PC-9 (cell line): ENCODE measurements around the gene RCN1. TPM values are rescaled to one million over a fixed set of nuclear protein-coding genes. Genes with fewer than 3 reads are reported as not detected.

ENCODE experiments used
- BruUV-seq: library from RNA; stranded (reverse); fragments of 400-500 nt; replicated peaks from 2 replicates; lab custom pipeline; 2021; lab: Mats Ljungman, UMichigan
- CTCF ChIA-PET: fragments of 300-600 bp; sonication (Branson Sonifier 250); formaldehyde crosslinking; loops from one replicate; lab custom pipeline; 2022; ENCODE audit warnings: antibody characterized with exemption; lab: Charles Lee
- POLR2A ChIA-PET: fragments of 300-600 bp; sonication (Branson Sonifier 250); formaldehyde crosslinking; loops from one replicate; lab custom pipeline; 2022; ENCODE audit warnings: antibody characterized with exemption; ENCODE audit not compliant: unreplicated experiment; lab: Charles Lee
- DNase-seq, 2 experiments: peaks; one replicate each; pipeline versions ENCODE4 v3.0.0 to v3.0.0-alpha.2; 2015 to 2022; ENCODE audit warnings: mixed read lengths in 1 of 2
- H2AFZ ChIP-seq: fragments of 200-600 bp; sonication (generic); 2 replicates; pipeline ENCODE4 v1.8.1; 2017; ENCODE audit warnings: antibody characterized with exemption
- H3F3A ChIP-seq: fragments of 200-600 bp; sonication (generic); 2 replicates; pipeline ENCODE4 v1.8.1; 2017; ENCODE audit warnings: antibody characterized with exemption, mild to moderate bottlenecking, low read depth; ENCODE audit not compliant: insufficient read depth
- H3K27ac ChIP-seq: fragments of 200-600 bp; sonication (generic); 2 replicates; pipeline ENCODE4 v1.6.1; 2016; ENCODE audit warnings: mixed run types
- H3K27me3 ChIP-seq: fragments of 200-600 bp; sonication (generic); 2 replicates; pipeline ENCODE4 v1.6.1; 2016; ENCODE audit warnings: low read depth, mixed run types; ENCODE audit not compliant: insufficient read depth
- H3K36me3 ChIP-seq: fragments of 200-600 bp; sonication (generic); 2 replicates; pipeline ENCODE4 v1.6.1; 2016; ENCODE audit warnings: low read depth, mixed run types
- H3K4me1 ChIP-seq: fragments of 200-600 bp; sonication (generic); replicated peaks from 2 replicates; pipeline ENCODE4 v1.6.1; 2016; ENCODE audit warnings: mixed run types; ENCODE audit not compliant: insufficient read depth
- H3K4me2 ChIP-seq: fragments of 200-600 bp; sonication (generic); 2 replicates; pipeline ENCODE4 v1.6.1; 2017; ENCODE audit warnings: mixed run types
- H3K4me3 ChIP-seq: fragments of 200-600 bp; sonication (generic); 2 replicates; pipeline ENCODE4 v1.6.1; 2016; ENCODE audit warnings: mixed run types
- H3K79me2 ChIP-seq: fragments of 200-600 bp; sonication (generic); 2 replicates; pipeline ENCODE4 v1.6.1; 2017; ENCODE audit warnings: low read depth, mixed run types
- H3K9me2 ChIP-seq: fragments of 200-600 bp; sonication (generic); 2 replicates; pipeline ENCODE4 v1.8.1; 2017; ENCODE audit warnings: mild to moderate bottlenecking; ENCODE audit not compliant: insufficient read depth
- H3K9me3 ChIP-seq: fragments of 200-600 bp; sonication (generic); 2 replicates; pipeline ENCODE4 v1.8.1; 2016; ENCODE audit warnings: low read depth; ENCODE audit not compliant: insufficient read depth
- H4K20me1 ChIP-seq: fragments of 200-600 bp; sonication (generic); 2 replicates; pipeline ENCODE4 v1.8.1; 2017; ENCODE audit not compliant: insufficient read depth
- EZH2 ChIP-seq: fragments of 200-600 bp; sonication (generic); IDR thresholded peaks from 2 replicates; pipeline ENCODE4 v1.8.0; 2017; ENCODE audit warnings: antibody characterized with exemption, low read depth
- intact Hi-C: fragments of 100-400 bp; cut with micrococcal nuclease; formaldehyde crosslinking; loops from one replicate; pipeline ENCODE4 v1.10.0; 2022; ENCODE audit not compliant: unreplicated experiment
- total RNA-seq: library from RNA; stranded (reverse); gene quantifications from 2 replicates; pipeline ENCODE4 v1.2.3, GENCODE V29; 2021
- TF ChIP-seq, protein P1 (sequence below): fragments of 200-600 bp; sonication (generic); conservative IDR thresholded peaks from 2 replicates; pipeline ENCODE4 v1.6.1; 2017; ENCODE audit warnings: mixed run types, antibody characterized with exemption, mild to moderate bottlenecking, moderate library complexity

Gene RCN1
- total RNA-seq, 1 experiment from 2014 or later: 206 TPM

DNA sequence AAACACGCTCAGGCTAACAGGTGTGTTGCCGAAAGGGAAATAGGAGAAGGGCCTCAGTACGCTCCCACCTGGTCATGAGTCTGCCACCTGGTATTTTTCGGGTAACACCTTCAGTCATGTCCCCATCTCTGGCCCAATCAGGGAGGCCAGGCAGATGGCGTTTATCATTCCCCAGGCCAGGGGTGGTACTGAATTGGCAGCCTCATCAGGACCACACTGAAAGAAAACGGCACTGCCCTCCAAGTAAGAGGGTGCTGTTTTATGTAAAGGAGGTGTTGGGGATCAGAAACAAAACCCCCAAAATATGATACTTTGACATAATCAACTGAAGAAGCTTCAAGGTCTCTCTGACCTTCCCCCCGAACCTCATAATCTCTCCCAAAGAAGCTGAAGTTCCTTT, 58.9 kb downstream of the RCN1 start:
- Histone ChIP-seq H2AFZ (no peak overlapping the region), H3K27me3 (no peaks in the 10 kb centered on the region), H3K4me3 (no peak overlapping the region), H3K79me2 (no peaks in the 10 kb centered on the region), H4K20me1 (no peaks in the 10 kb centered on the region), H3K36me3 (no peaks in the 10 kb centered on the region), H3F3A (no peaks in the 10 kb centered on the region), H3K4me1 (no peaks in the 10 kb centered on the region), H3K9me3 (0 out of 2 replicates have a peak, but pooled peaks cover 2% of the 10 kb centered on the region), H3K9me2 (no peaks in the 10 kb centered on the region), H3K27ac (no peak overlapping the region), H3K4me2 (no peak overlapping the region)
- BruUV-seq: no TSS peak
- TF ChIP-seq, protein P1, sequence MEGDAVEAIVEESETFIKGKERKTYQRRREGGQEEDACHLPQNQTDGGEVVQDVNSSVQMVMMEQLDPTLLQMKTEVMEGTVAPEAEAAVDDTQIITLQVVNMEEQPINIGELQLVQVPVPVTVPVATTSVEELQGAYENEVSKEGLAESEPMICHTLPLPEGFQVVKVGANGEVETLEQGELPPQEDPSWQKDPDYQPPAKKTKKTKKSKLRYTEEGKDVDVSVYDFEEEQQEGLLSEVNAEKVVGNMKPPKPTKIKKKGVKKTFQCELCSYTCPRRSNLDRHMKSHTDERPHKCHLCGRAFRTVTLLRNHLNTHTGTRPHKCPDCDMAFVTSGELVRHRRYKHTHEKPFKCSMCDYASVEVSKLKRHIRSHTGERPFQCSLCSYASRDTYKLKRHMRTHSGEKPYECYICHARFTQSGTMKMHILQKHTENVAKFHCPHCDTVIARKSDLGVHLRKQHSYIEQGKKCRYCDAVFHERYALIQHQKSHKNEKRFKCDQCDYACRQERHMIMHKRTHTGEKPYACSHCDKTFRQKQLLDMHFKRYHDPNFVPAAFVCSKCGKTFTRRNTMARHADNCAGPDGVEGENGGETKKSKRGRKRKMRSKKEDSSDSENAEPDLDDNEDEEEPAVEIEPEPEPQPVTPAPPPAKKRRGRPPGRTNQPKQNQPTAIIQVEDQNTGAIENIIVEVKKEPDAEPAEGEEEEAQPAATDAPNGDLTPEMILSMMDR: no peak
- no peak for TF ChIP-seq EZH2
- ChIA-PET CTCF (no interaction called here), POLR2A (no interaction called here)
- intact Hi-C loops: loop anchor here (5.0 kb wide), 1 partner anchor 77 kb away; no protein-coding TSS in a partner anchor
- DNase-seq: peak in 1 of 2 experiments; percentile 19

DNA sequence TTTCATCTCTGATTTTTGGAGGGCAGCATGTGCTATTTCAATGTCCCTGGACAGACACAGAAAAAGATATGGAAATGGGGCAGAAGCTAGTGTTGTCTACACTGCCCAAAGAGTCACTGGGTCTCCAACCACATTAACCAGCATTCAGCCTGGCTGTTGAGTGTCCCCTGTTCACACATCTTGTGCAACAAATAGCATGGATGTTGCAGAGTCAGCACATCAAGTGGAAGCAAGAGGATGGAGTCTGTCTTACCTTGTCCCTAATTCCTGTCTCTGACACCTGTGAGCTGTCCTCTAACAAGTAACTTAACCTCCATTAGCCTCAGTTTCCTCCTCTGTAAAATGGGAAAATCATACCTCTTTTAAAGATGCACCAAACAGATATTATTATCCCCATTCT, 60.2 kb downstream of the RCN1 start:
- Histone ChIP-seq H3K27ac (no peak overlapping the region), H2AFZ (no peak overlapping the region), H3F3A (no peaks in the 10 kb centered on the region), H3K4me2 (no peak overlapping the region), H3K9me2 (no peaks in the 10 kb centered on the region), H3K27me3 (no peaks in the 10 kb centered on the region), H4K20me1 (no peaks in the 10 kb centered on the region), H3K4me1 (no peaks in the 10 kb centered on the region), H3K79me2 (no peaks in the 10 kb centered on the region), H3K4me3 (no peak overlapping the region), H3K36me3 (no peaks in the 10 kb centered on the region), H3K9me3 (0 out of 2 replicates have a peak, but pooled peaks cover 2% of the 10 kb centered on the region)
- no TSS peak for BruUV-seq
- intact Hi-C loops: loop anchor here (5.0 kb wide), 1 partner anchor 79 kb away; no protein-coding TSS in a partner anchor
- CTCF ChIA-PET: no interaction called here
- peak in 1 of 2 experiments; percentile 5 for DNase-seq
- TF ChIP-seq EZH2: no peak
- TF ChIP-seq, protein P1: no peak
- POLR2A ChIA-PET: no interaction called here

DNA sequence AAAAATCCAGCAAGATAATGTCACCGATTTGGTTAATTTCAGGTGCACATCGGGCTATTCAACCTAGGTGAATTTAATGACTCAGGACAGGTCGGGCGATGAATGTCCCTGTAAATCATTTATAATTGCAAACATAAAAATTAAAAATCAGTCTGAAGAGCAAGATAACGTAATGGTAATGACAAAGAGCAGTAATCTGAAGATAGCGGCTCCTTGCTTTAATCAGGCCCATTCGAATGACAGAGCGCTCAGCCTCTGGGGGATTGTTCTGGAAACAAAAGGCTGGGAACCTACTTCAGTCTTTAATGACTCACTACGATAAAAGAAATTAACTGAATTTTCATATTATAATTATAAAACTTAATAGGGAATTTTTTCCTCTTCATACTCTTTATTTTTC, 61.3 kb downstream of the RCN1 start:
- CTCF ChIA-PET: interaction anchor here (0.6 kb wide), 1 partner anchor 53 kb away, joined by 4 read pairs; no protein-coding TSS in a partner anchor
- no peaks in the 10 kb centered on the region for H3K9me2 ChIP-seq
- intact Hi-C loops: loop anchor here (5.0 kb wide), 1 partner anchor 80 kb away; no protein-coding TSS in a partner anchor
- no peaks in the 10 kb centered on the region for H3K4me1 ChIP-seq
- DNase-seq: no peak
- H3K36me3 ChIP-seq: no peaks in the 10 kb centered on the region
- POLR2A ChIA-PET: no interaction called here
- no peak overlapping the region for H3K4me3 ChIP-seq
- no peaks in the 10 kb centered on the region for H3K27me3 ChIP-seq
- H3K9me3 ChIP-seq: 0 out of 2 replicates have a peak, but pooled peaks cover 2% of the 10 kb centered on the region
- no peaks in the 10 kb centered on the region for H3F3A ChIP-seq
- no peaks in the 10 kb centered on the region for H3K79me2 ChIP-seq
- H3K4me2 ChIP-seq: no peak overlapping the region
- TF ChIP-seq EZH2: no peak
- TF ChIP-seq, protein P1: no peak
- no TSS peak for BruUV-seq
- no peaks in the 10 kb centered on the region for H4K20me1 ChIP-seq
- no peak overlapping the region for H2AFZ ChIP-seq
- H3K27ac ChIP-seq: no peak overlapping the region
